Parathyroid adenoma (tissue), 2 donors: Measurements from ENCODE around the gene TIPIN.

Experiments used
- H2AFZ ChIP-seq: fragments of 300-600 bp; sonication (generic); one replicate; pipeline ENCODE4 v1.7.0; 2017; ENCODE audit warnings: antibody characterized with exemption, mild to moderate bottlenecking
- H3K27ac ChIP-seq: fragments of 300-600 bp; sonication (generic); one replicate; pipeline ENCODE4 v1.7.0; 2017
- H3K27me3 ChIP-seq: fragments of 300-600 bp; sonication (generic); one replicate; pipeline ENCODE4 v1.7.0; 2017; ENCODE audit warnings: low read length; ENCODE audit not compliant: control insufficient read depth, insufficient read depth
- H3K36me3 ChIP-seq: fragments of 300-600 bp; sonication (generic); one replicate; pipeline ENCODE4 v1.7.0; 2017; ENCODE audit warnings: low read length; ENCODE audit not compliant: control insufficient read depth, insufficient read depth
- H3K4me1 ChIP-seq: fragments of 300-600 bp; sonication (generic); one replicate; pipeline ENCODE4 v1.7.0; 2017; ENCODE audit warnings: control low read depth
- H3K4me2 ChIP-seq: fragments of 300-600 bp; sonication (generic); one replicate; pipeline ENCODE4 v1.7.0; 2017; ENCODE audit warnings: low read length
- H3K4me3 ChIP-seq: fragments of 300-600 bp; sonication (generic); one replicate; pipeline ENCODE4 v1.7.0; 2017; ENCODE audit warnings: low read depth, low read length
- H3K79me2 ChIP-seq: fragments of 300-600 bp; sonication (generic); one replicate; pipeline ENCODE4 v1.7.0; 2017; ENCODE audit warnings: control low read depth
- H3K9ac ChIP-seq: fragments of 300-600 bp; sonication (generic); one replicate; pipeline ENCODE4 v1.7.0; 2017; ENCODE audit warnings: mild to moderate bottlenecking
- H3K9me3 ChIP-seq: fragments of 300-600 bp; sonication (generic); one replicate; pipeline ENCODE4 v1.7.0; 2017; ENCODE audit warnings: low read length; ENCODE audit not compliant: control insufficient read depth
- CTCF ChIP-seq: fragments of 300-600 bp; sonication (generic); IDR thresholded peaks from one replicate; pipeline ENCODE4 v1.7.0; 2017; ENCODE audit warnings: antibody characterized with exemption, mild to moderate bottlenecking
- donor health status: primary hyperparathyroidism.

Gene TIPIN, protein sequence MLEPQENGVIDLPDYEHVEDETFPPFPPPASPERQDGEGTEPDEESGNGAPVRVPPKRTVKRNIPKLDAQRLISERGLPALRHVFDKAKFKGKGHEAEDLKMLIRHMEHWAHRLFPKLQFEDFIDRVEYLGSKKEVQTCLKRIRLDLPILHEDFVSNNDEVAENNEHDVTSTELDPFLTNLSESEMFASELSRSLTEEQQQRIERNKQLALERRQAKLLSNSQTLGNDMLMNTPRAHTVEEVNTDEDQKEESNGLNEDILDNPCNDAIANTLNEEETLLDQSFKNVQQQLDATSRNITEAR

GRCh38 chr15:66356359-66357236 is at the start of gene TIPIN:
Gene TIPIN, minus strand, starts transcription at chr15:66356685. Its CDS starts 3,738 bp downstream, at chr15:66352947.
- Histone ChIP-seq H3K27ac (peak within 1 kb of the TSS; percentile 2), H3K36me3 (no peaks in the 10 kb centered on the region), H3K4me3 (peak within 1 kb of the TSS; percentile 47), H3K4me2 (peak within 1 kb of the TSS; percentile 72), H3K9me3 (no peaks in the 10 kb centered on the region), H3K79me2 (no peaks in the 10 kb centered on the region), H3K9ac (no peak within 1 kb of the TSS), H3K27me3 (no peaks in the 10 kb centered on the region), H3K4me1 (no peaks in the 10 kb centered on the region), H2AFZ (peak within 1 kb of the TSS; percentile 80)
- no peak for TF ChIP-seq CTCF

DNA sequence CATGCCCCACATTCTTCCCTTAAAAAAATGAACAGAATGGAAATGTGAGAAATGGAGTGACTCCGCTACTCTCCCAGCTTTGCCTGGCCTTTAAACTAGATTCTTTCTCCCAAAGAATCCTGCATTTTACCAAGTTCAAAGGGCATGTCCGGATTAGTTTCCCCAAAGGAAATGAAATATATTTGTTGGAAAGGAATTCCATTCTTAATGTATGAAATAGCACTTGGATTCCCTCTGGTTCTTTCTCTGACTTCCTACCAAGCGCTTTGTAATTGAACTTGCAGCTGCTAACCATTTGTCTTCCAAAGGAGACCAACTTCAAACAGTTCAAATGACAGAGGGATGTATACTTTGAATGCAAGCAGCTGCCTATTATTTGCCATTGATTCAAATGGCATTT is 49.1 kb upstream of the TIPIN start:
- H3K9me3 ChIP-seq, result no peaks in the 10 kb centered on the region
- H3K36me3 ChIP-seq, result no peaks in the 10 kb centered on the region
- H2AFZ ChIP-seq, result no peak overlapping the region
- no peak overlapping the region for H3K27ac ChIP-seq
- TF ChIP-seq CTCF, result no peak
- H3K27me3 ChIP-seq, result no peaks in the 10 kb centered on the region
- no peak overlapping the region for H3K4me3 ChIP-seq
- H3K4me2 ChIP-seq, result no peak overlapping the region
- H3K4me1 ChIP-seq, result no peaks in the 10 kb centered on the region
- H3K79me2 ChIP-seq, result peaks cover 9% of the 10 kb centered on the region
- H3K9ac ChIP-seq, result no peak overlapping the region

GRCh38 chr15:66405007-66405406 is 48.5 kb upstream of the TIPIN start:
- H3K4me1 ChIP-seq, result no peaks in the 10 kb centered on the region

DNA sequence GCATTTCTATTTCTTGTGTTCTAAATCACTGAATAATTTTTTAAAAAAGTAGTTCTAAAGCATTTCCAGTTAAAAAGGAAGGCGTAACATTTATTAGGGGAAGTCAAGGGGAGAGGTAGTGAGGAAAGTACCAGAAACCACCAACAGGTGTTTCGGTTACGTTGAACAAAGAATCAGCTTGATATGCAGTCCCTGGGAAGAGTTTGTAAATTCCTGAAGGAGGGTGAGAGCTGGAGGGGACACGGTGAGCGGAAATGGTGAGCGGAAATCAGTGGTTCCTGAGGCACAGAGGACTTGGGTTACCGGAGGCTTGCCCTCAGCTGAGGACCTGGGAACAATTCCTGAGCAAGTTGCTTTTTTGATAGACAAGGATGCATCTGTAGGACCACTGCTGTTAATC is 48.0 kb upstream of the TIPIN start:
- H3K9ac ChIP-seq, result no peak overlapping the region
- TF ChIP-seq CTCF, result no peak
- H3K79me2 ChIP-seq, result peaks cover 9% of the 10 kb centered on the region
- no peak overlapping the region for H2AFZ ChIP-seq
- H3K9me3 ChIP-seq, result no peaks in the 10 kb centered on the region
- H3K27me3 ChIP-seq, result no peaks in the 10 kb centered on the region
- no peak overlapping the region for H3K4me2 ChIP-seq
- no peaks in the 10 kb centered on the region for H3K36me3 ChIP-seq
- H3K27ac ChIP-seq, result peak overlapping the region; percentile 11
- H3K4me3 ChIP-seq, result no peak overlapping the region
- no peaks in the 10 kb centered on the region for H3K4me1 ChIP-seq

More at GRCh38 chr15:66405007-66405406, 48.5 kb upstream of the TIPIN start:
- Histone ChIP-seq H3K9ac (no peak overlapping the region), H3K4me3 (no peak overlapping the region), H3K4me2 (no peak overlapping the region), H3K9me3 (no peaks in the 10 kb centered on the region), H3K36me3 (no peaks in the 10 kb centered on the region), H3K27ac (no peak overlapping the region), H3K27me3 (no peaks in the 10 kb centered on the region), H2AFZ (no peak overlapping the region), H3K79me2 (peaks cover 9% of the 10 kb centered on the region)
- TF ChIP-seq CTCF, result no peak
